DND-41 (cell line): ENCODE data around the gene CDC23.

ENCODE experiments used
- EZH2 ChIP-seq: IDR thresholded peaks from 3 replicates; pipeline ENCODE4 v1.6.1; 2012; ENCODE audit warnings: borderline replicate concordance, low read depth, mild to moderate bottlenecking, moderate library complexity, low read length, inconsistent platforms; ENCODE audit not compliant: severe bottlenecking
- TF ChIP-seq, protein P1 (sequence below): IDR thresholded peaks from 2 replicates; pipeline ENCODE4 v1.5.1; 2012; ENCODE audit warnings: borderline replicate concordance, low read length, moderate library complexity, mild to moderate bottlenecking; ENCODE audit not compliant: poor library complexity, severe bottlenecking; ENCODE audit errors: extremely low read depth

DNA sequence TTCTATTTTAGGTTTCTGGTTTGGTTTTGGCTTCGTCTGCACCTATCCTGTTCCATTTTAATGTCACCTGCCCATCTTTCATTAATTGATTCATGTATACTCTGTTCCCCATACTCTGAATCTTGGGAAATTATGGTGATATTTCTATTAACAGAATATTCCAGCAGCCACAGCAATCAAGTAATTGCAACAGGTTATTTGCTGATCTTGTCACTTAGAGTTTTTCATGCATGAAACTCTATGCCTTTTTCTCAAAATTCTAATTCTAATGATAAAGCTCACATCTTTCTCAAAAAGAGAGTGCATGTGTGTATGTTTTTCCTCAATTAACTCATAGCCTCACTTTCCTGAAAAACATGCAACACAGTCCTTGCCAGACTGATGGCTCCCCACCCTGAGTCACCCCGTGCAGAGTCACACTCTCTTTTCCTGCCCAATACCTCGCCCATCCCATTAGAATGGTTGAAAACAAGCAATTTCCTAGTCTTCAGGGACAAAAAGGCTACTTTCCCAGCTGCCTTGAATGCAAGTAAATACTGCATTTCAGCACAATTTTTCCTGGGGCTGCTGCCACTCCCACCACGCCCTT, 45.7 kb upstream of the CDC23 start:
- TF ChIP-seq, protein P1, sequence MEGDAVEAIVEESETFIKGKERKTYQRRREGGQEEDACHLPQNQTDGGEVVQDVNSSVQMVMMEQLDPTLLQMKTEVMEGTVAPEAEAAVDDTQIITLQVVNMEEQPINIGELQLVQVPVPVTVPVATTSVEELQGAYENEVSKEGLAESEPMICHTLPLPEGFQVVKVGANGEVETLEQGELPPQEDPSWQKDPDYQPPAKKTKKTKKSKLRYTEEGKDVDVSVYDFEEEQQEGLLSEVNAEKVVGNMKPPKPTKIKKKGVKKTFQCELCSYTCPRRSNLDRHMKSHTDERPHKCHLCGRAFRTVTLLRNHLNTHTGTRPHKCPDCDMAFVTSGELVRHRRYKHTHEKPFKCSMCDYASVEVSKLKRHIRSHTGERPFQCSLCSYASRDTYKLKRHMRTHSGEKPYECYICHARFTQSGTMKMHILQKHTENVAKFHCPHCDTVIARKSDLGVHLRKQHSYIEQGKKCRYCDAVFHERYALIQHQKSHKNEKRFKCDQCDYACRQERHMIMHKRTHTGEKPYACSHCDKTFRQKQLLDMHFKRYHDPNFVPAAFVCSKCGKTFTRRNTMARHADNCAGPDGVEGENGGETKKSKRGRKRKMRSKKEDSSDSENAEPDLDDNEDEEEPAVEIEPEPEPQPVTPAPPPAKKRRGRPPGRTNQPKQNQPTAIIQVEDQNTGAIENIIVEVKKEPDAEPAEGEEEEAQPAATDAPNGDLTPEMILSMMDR: no peak
- TF ChIP-seq EZH2: no peak
